ENCODE data around the gene SYNGR3. TPM values are rescaled to one million over a fixed set of nuclear protein-coding genes. Genes with fewer than 3 reads are reported as not detected.

SYNGR3 gene
- total and polyA plus RNA-seq, 2 of the 13 experiments (the other 11 are each of a cell fraction or from before 2014, with no cell fraction given): 0.97 to 5.7 TPM

GRCh38 chr16:1983544-1984346 is 6.0 kb upstream of the SYNGR3 start, which contains the start of gene GFER (continued):
- TF ChIP-seq ZNF407 (CRISPR knock-in tag; IDR thresholded peaks at IDR 0.05; ENCODE audit: not compliant biosample characterization) (peak; percentile 68), GMEB1 (CRISPR knock-in tag; IDR thresholded peaks at IDR 0.05; ENCODE audit: borderline replicate concordance) (peak; percentile 79), AGO2 (optimal IDR thresholded peaks at IDR 0.05; ENCODE audit: low read depth, low read length) (peak; percentile 80), ZNF549 (CRISPR knock-in tag; IDR thresholded peaks at IDR 0.05) (no peak), ZSCAN29 (CRISPR knock-in tag; conservative IDR thresholded peaks at IDR 0.05) (no peak), KDM4B (CRISPR knock-in tag; IDR thresholded peaks at IDR 0.05) (no peak), ZNF225 (CRISPR knock-in tag; IDR thresholded peaks at IDR 0.05) (no peak), ZNF652 (CRISPR knock-in tag; IDR thresholded peaks at IDR 0.05; ENCODE audit: borderline replicate concordance, low read depth) (no peak), DRAP1 (CRISPR knock-in tag; IDR thresholded peaks at IDR 0.05) (peak; percentile 15; the same call in 1 of the 2 replicates), LCORL (IDR thresholded peaks at IDR 0.05) (no peak), LCORL (CRISPR knock-in tag; IDR thresholded peaks at IDR 0.05) (peak; percentile 90), SP140L (CRISPR knock-in tag; IDR thresholded peaks at IDR 0.05; ENCODE audit: borderline replicate concordance) (no peak), ZNF350 (CRISPR knock-in tag; IDR thresholded peaks at IDR 0.05; ENCODE audit: borderline replicate concordance, low read depth) (no peak; the same call in 1 of the 2 replicates), ZSCAN30 (CRISPR knock-in tag; IDR thresholded peaks at IDR 0.05) (no peak), ZNF766 (CRISPR knock-in tag; IDR thresholded peaks at IDR 0.05; ENCODE audit: borderline replicate concordance) (peak; percentile 23; the same call in 1 of the 2 replicates), RNF2 (conservative IDR thresholded peaks at IDR 0.05; ENCODE audit: low read depth) (no peak), PPARG (CRISPR knock-in tag; conservative IDR thresholded peaks at IDR 0.05) (no peak)

Measured in HepG2 (cell line).